HUES64 (cell line): Measurements from ENCODE around the gene SSRP1.
A peak's percentile ranks its signal among the peaks of the same experiment; 100 is the strongest.
"Not testable (repeated sequence)": the region's sequence is repeated elsewhere in the genome, so short reads cannot be mapped to it uniquely, and the experiment has no call there.

Experiments
- H3K27ac ChIP-seq: 2 replicates; pipeline ENCODE4 v1.7.0; 2013; ENCODE audit warnings: low read depth, low read length, inconsistent platforms
- H3K27me3 ChIP-seq: 2 replicates; pipeline ENCODE4 v1.6.1; 2013; ENCODE audit warnings: mild to moderate bottlenecking, low read length; ENCODE audit not compliant: insufficient read depth
- H3K36me3 ChIP-seq: 2 replicates; pipeline ENCODE4 v1.6.1; 2013; ENCODE audit warnings: mild to moderate bottlenecking, low read length; ENCODE audit not compliant: insufficient read depth
- H3K4me1 ChIP-seq: 2 replicates; pipeline ENCODE4 v1.6.1; 2013; ENCODE audit warnings: mild to moderate bottlenecking, low read length, moderate library complexity; ENCODE audit not compliant: insufficient read depth
- H3K4me3 ChIP-seq: 2 replicates; pipeline ENCODE4 v1.5.1; 2013; ENCODE audit warnings: mild to moderate bottlenecking, low read length, moderate library complexity
- H3K9ac ChIP-seq: 2 replicates; pipeline ENCODE4 v1.6.1; 2013; ENCODE audit warnings: mild to moderate bottlenecking, low read depth, low read length
- H3K9me3 ChIP-seq: 2 replicates; pipeline ENCODE4 v1.6.1; 2013; ENCODE audit warnings: low read depth, low read length; ENCODE audit not compliant: insufficient read depth
- WGBS: fragments of 150-250, 120-280 bp; methylation state at CpG from one replicate; pipeline ENCODE4 v1.1.7; 2013; ENCODE audit warnings: missing lambda C conversion rate; 5-methylcytosine and 5-hydroxymethylcytosine counted together

The SSRP1 gene

DNA sequence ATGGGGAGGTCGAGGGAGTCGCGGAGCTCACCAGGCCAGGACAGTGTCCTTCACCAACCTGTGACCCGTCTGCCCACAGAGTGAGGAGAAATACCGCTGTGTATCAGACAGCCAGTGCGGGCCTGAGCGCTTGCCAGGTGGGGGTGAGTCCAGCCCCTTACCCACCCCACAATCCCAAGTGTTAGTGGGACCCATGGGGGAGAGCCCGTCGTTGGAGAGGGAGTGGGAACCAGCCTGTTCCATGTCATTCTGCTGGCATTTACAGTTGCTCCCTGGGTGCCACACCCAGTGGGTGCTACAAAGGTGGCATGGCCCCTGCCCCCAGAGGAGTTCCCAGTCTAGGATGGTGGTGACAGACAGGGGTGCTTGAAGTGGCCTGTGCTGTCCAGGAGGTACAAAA lies 11.6 kb upstream of the SSRP1 start:
- Histone ChIP-seq H3K27me3 (0 out of 2 replicates have a peak, but pooled peaks cover 3% of the 10 kb centered on the region), H3K4me3 (no peak overlapping the region), H3K36me3 (no peaks in the 10 kb centered on the region), H3K4me1 (peaks cover 17% of the 10 kb centered on the region; the same call in 1 of the 2 replicates), H3K27ac (no peak overlapping the region), H3K9me3 (no peaks in the 10 kb centered on the region), H3K9ac (no peak overlapping the region)
- WGBS, result 89% methylated on average over 9 of the region's 9 CpGs

DNA sequence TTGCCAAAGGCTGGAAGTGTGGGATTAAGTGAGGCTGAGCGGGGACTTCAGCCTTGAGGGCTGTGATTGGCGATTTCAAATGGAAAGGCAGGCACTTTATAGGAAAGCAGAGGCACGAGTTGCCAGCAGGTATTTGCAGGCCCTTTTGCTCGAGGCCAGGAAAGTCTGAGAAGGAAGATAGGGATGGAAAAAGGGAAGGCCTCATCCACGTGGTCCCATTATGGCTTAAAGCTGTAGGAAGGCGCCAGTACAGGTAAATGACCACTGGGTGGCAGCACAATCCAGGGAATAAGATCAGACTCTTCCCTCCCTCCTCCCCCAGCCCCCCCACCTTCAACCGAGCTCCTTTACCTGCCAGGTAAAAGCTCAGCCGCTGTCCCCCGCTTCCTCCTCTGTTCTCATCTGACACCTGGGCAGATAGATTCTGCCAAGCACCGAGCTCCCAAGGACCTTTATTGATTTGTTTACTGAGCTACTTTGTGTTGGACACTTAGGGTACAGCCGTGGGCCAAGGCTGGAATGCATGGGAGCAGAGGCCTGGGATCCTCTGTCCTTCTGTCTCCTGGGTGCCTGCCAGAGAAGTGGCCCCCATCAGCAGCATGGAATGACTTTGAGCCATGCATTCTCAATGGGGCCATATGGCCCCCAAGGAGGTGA lies 10.0 kb upstream of the SSRP1 start:
- Histone ChIP-seq H3K9ac (peak overlapping the region; percentile 32; the same call in 1 of the 2 replicates), H3K27me3 (0 out of 2 replicates have a peak, but pooled peaks cover 3% of the 10 kb centered on the region), H3K9me3 (no peaks in the 10 kb centered on the region), H3K4me3 (no peak overlapping the region), H3K36me3 (no peaks in the 10 kb centered on the region), H3K27ac (no peak overlapping the region), H3K4me1 (peaks cover 17% of the 10 kb centered on the region; the same call in 1 of the 2 replicates)
- WGBS, result 21% methylated on average over 11 of the region's 11 CpGs

DNA sequence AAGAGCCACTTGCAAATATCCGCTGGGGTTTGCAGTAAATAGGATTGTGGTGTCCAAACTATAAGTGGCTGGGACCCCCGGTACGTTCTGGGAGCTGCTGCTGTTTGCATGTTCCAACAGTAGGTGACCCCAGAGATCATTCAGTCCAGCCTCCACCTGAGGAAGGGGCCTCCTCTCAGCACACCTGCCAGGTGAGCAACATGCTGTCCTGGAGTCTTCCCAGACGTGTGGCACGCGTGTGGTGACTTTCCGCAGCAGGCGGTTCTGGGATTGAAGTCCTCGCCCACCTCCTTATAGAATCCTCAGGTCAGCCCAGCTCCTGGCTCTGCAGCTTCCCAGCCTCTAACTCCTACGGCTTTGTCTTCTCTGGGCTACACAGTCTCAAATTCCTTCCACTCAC lies 9.1 kb upstream of the SSRP1 start:
- Histone ChIP-seq H3K4me1 (peaks cover 17% of the 10 kb centered on the region; the same call in 1 of the 2 replicates), H3K36me3 (no peaks in the 10 kb centered on the region), H3K4me3 (no peak overlapping the region), H3K27me3 (0 out of 2 replicates have a peak, but pooled peaks cover 3% of the 10 kb centered on the region), H3K9me3 (no peaks in the 10 kb centered on the region), H3K27ac (no peak overlapping the region), H3K9ac (no peak overlapping the region)
- 92% methylated on average over 10 of the region's 10 CpGs for WGBS

DNA sequence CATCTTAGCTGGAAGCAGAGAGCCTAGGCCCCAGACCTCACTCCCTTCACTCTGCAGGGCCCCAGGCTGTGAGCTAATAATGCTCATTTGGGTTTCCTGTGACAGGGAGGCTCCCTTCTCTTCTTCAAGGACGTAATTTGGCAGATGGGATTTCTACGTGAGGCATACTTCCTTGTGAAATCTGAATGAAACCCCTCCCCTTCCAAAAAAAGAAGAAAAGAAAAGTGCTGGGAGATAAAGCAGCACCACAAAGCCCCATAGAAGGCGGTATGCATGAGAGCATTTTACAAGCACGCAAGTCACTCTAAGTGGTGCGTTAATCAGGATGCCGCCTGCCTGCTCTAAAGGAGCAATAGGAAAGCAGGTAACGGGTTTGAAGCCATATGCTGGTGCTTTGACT lies 8.1 kb upstream of the SSRP1 start:
- Histone ChIP-seq H3K27me3 (0 out of 2 replicates have a peak, but pooled peaks cover 3% of the 10 kb centered on the region), H3K27ac (no peak overlapping the region), H3K36me3 (no peaks in the 10 kb centered on the region), H3K4me1 (peaks cover 17% of the 10 kb centered on the region; the same call in 1 of the 2 replicates), H3K4me3 (no peak overlapping the region), H3K9me3 (no peaks in the 10 kb centered on the region), H3K9ac (no peak overlapping the region)
- WGBS, result 70% methylated on average over 6 of the region's 7 CpGs

DNA sequence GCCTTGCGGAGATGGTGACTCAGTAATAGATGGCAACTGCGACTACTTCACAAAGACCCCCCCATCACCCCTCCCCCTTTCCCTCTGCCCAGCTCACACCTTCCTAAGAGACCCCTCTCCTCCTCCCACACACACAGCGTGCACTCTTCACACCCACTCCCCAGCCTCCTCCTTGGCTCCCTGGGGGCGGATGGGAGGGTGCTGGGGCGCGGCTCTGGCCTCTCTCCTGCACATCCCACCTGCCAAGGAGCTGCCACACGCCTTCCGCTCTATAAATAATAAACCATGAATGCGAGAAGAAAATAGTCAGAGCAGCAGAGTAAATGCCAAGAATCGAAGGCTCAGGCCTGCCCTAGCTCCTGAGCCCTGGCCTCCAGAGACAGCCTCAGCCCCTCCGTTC lies 7.0 kb upstream of the SSRP1 start:
- 77% methylated on average over 11 of the region's 11 CpGs for WGBS
- Histone ChIP-seq H3K27me3 (0 out of 2 replicates have a peak, but pooled peaks cover 3% of the 10 kb centered on the region), H3K36me3 (no peaks in the 10 kb centered on the region), H3K9me3 (no peaks in the 10 kb centered on the region), H3K9ac (no peak overlapping the region), H3K4me3 (no peak overlapping the region), H3K27ac (peak overlapping the region; percentile 18; the same call in 1 of the 2 replicates), H3K4me1 (peaks cover 21% of the 10 kb centered on the region; the same call in 1 of the 2 replicates)

DNA sequence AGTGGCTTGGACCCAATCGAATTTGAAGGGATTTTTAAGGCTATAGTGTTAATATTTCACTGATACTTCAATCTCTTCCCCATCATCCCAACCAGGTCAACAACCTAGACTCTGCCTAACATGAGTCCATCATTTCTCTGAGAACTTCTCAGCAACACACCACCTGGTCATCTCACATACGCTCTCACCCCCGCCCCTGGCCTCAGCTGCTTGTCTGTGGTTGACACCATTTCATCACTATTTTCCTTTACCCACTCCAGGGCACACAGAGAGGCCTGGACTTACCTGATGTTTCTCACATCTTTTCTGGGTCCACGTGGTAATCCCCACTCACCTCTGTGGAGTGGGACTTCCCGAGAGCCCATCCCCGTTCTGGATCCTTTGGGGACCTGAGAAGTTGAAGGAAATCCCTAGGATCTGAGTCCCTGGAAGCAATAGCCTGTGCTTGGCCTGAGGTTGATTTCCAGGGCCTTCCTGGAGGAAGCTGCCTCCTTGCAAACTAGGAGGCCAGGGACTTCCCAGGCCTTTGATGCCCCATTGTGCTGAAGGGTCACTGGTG lies 5.6 kb upstream of the SSRP1 start:
- WGBS, result 93% methylated on average over 6 of the region's 6 CpGs
- Histone ChIP-seq H3K36me3 (no peaks in the 10 kb centered on the region), H3K4me3 (no peak overlapping the region), H3K9me3 (no peaks in the 10 kb centered on the region), H3K9ac (no peak overlapping the region), H3K4me1 (peaks cover 21% of the 10 kb centered on the region; the same call in 1 of the 2 replicates), H3K27ac (no peak overlapping the region), H3K27me3 (no peaks in the 10 kb centered on the region)

DNA sequence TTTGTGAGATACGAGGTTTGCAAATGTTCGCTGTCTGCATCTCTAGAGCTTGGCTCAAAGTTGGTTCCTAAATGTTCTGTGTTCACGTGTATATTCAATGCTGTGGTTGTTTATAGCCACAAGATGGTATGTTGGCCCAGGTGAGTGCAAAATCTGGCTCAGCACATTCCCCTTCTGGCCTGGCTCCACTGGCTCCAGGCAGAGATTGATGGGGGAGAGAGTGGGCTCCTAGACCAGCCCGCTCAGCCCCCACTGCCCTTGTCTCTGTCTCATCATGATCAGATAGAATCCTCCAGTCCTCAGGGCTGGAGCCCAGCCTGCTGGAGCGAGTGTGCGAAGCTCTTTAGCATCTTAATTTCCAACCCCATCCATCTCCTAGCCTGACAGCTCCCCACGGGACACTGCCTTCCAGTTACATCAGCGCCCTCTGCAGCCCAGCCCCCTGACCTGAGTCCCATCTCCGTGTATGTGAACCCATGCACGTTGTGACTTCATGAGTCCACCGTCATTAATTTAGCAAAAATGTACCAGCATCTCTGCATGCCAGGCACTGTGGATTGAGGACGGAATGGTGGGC lies 4.4 kb upstream of the SSRP1 start:
- no peaks in the 10 kb centered on the region for H3K9me3 ChIP-seq
- WGBS, result 36% methylated on average over 12 of the region's 12 CpGs
- no peaks in the 10 kb centered on the region for H3K36me3 ChIP-seq
- H3K4me3 ChIP-seq, result no peak overlapping the region
- peaks cover 23% of the 10 kb centered on the region; the same call in 1 of the 2 replicates for H3K4me1 ChIP-seq
- H3K27me3 ChIP-seq, result no peaks in the 10 kb centered on the region
- no peak overlapping the region for H3K9ac ChIP-seq
- H3K27ac ChIP-seq, result no peak overlapping the region

DNA sequence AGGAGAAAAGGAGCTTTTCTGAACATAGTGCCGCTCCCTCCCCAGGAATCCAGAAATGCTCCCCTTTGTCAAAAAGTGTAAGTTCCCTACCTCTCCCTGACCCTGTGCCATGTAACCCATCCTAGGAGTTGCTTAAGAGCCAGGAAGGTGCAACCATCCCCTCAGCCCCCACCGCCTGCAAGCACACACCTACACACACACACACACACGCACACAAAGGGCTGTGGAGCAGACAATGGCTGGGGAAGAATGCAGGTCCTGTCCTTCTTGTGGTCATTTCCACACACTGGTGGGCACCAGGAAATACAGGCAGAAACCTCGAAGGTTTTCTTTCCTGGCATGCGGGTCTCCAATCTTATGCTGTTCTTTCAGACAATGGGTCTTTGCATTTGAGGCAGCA lies 3.6 kb upstream of the SSRP1 start:
- H3K9me3 ChIP-seq, result no peaks in the 10 kb centered on the region
- WGBS, result 85% methylated on average over 5 of the region's 5 CpGs

DNA sequence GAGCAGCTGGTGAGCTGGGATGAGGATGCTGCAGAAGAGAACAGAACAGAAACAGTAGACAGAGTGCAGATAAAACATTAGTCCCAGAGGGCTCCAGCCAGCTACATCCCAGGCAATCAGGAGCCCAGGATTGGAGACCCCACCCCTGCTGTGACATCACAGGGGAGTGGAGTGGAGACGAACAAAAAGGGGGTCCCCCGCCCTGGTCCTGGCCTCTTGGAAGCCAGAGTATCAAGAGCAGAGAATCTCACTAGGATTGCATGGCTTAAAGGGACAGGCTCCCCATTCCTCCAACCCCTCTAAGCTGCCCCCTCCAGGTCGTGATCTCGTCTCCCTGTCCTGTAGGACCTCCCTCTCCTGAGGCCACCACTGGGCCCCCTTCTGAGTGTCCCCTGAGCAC lies 2.5 kb upstream of the SSRP1 start, which contains the start of gene P2RX3:
P2RX3 (plus strand) TSS at position 211 of the 400 bp plus-strand sequence. CDS start 199 bp downstream, outside the sequence.
- H3K27me3 ChIP-seq, result no peaks in the 10 kb centered on the region

More for the DNA sequence above, 3.6 kb upstream of the SSRP1 start:
- no peak overlapping the region for H3K27ac ChIP-seq
- H3K4me1 ChIP-seq, result peaks cover 30% of the 10 kb centered on the region
- no peak overlapping the region for H3K9ac ChIP-seq
- H3K4me3 ChIP-seq, result no peak overlapping the region
- no peaks in the 10 kb centered on the region for H3K27me3 ChIP-seq
- H3K36me3 ChIP-seq, result peaks cover 3% of the 10 kb centered on the region

DNA sequence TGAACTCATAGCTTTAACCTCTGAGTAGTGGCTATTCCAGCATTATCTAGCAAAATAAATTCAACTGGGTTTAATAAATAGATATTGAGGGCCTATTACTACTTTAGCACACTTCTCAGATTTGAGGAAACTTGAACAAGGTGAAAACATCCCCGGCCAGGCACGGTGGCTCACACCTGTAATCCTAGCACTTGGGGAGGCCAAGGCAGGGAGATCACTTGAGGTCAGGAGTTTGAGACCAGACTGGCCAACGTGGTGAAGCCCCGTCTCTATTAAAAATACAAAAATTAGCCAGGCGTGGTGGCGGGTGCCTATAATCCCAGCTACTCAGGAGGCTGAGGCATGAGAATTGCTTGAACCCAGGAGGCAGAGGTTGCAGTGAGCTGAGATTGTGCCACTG lies 1.2 kb upstream of the SSRP1 start:
- H3K27ac ChIP-seq, H3K4me3 ChIP-seq, H3K27me3 ChIP-seq, H3K9me3 ChIP-seq, H3K9ac ChIP-seq: not testable (repeated sequence)
- WGBS, result 97% methylated on average over 6 of the region's 6 CpGs
- H3K36me3 ChIP-seq, result peaks cover 28% of the 10 kb centered on the region
- peaks cover 16% of the 10 kb centered on the region; the same call in 1 of the 2 replicates for H3K4me1 ChIP-seq

More for the DNA sequence above, 2.5 kb upstream of the SSRP1 start, which contains the start of gene P2RX3:
- 54% methylated on average over 4 of the region's 4 CpGs for WGBS
- Histone ChIP-seq H3K4me3 (no peak within 1 kb of the TSS), H3K9me3 (no peaks in the 10 kb centered on the region), H3K4me1 (peaks cover 20% of the 10 kb centered on the region), H3K9ac (no peak within 1 kb of the TSS), H3K36me3 (peaks cover 15% of the 10 kb centered on the region), H3K27ac (no peak within 1 kb of the TSS)

DNA sequence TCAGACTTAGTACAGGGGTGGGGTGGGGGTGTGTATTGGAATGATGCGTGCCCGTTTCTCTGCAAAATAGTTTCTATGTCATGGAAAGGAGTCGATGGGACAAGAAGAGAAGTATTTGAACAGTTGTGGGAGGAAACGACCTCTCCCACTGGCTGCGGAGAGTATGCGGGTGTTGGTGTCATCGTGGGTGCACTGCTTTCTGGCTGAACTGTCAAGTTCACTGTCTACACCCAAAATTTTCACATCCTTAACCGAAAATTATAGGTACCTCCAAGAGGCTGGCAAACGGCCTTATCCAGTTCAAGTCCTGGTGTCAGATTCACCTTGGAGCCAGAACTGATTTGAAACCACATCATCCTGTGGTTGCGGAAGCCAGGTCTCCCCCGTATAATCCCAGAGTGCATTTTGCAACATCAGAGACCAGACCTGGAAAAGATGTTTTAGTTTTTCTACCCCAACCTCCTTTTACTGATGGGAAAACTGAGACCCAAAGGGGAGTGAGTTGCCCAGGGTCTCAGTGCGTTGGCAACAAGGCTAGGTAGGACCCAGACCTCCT lies 497 bp upstream of the SSRP1 start:
- no peaks in the 10 kb centered on the region for H3K27me3 ChIP-seq
- H3K36me3 ChIP-seq, result peaks cover 34% of the 10 kb centered on the region
- no peak overlapping the region for H3K27ac ChIP-seq
- no peaks in the 10 kb centered on the region for H3K9me3 ChIP-seq
- peaks cover 16% of the 10 kb centered on the region; the same call in 1 of the 2 replicates for H3K4me1 ChIP-seq
- H3K9ac ChIP-seq, result peak overlapping the region; percentile 54
- 75% methylated on average over 12 of the region's 12 CpGs for WGBS
- peak overlapping the region; percentile 80 for H3K4me3 ChIP-seq
